Limb (tissue), 2 donors: ENCODE data around the gene ATP5F1A.
A peak's percentile ranks its signal among the peaks of the same experiment; 100 is the strongest.

Experiments used
- DNase-seq, 2 donors: peaks; one replicate each; pipeline ENCODE4 v3.0.0-alpha.2; 2016; ENCODE audit errors: extremely low spot score in 2 of 2

The ATP5F1A gene

DNA sequence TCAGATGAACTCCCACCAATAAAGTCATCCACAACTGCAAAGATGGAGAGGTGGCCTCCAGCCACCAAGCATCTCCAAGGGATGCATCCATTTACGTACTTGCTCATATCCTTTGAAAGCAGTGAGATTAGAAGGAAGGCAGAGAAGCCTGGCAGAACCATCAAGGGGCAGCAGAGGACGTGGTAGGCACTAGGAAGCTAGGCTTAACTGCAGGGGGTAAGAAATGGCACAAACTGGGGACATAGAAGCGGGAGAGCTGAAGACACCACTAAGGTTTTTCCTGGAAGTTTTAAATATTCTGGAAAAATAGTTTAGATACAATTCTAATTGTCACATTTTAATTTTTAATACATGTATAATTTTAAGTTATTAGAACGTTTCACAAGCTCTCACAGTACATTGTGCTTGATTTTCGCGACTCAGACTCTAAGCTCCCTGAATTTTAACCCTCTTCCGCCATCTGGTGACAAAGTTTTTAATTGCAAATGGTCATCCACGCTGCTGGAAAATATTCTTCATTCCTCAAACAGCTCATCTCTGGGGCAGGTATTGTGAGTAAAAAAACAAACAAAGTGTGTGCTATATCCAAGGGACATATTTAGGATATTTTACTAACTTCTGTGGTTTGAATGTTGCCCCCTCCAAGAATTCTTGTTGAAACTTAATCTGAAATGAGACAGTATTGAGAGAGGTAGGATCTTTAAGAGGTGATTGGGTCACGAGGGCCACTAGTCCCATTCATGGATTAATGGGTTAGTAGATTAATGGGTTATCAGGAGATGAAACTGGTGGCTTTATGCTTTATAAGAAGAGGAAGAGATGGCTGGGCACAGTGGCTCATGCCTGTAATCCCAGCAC lies 24.4 kb downstream of the ATP5F1A start:
- DNase-seq: peak; percentile 51 to 78

DNA sequence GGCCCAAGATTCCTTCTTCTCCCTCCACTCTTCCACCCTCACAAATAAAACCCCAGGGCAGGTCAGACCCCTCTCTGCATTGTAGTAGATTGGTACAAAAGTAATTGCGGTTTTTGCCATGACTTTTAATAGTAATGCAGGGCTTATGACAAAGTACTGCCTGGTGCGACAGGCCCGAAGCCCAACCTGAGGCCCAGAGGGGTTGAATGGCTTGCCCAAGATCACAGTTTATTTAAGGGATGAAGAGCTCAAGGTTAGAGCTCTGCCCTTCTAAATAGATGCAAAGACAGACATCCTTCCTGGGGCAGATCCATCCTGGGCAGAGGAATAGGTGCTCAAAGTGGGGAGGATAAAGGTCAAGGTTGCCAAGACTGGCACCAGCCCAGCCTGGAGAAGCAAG lies 25.1 kb downstream of the ATP5F1A start:
- no peak for DNase-seq

- no peak for DNase-seq
Measured at GRCh38 chr18:46072376-46072867, 25.7 kb downstream of the ATP5F1A start.

- DNase-seq: peak; percentile 51 to 82
Measured at GRCh38 chr18:46071653-46072375, 26.3 kb downstream of the ATP5F1A start, which contains the start of gene PSTPIP2. Gene PSTPIP2, minus strand, starts transcription at chr18:46072260. Its CDS starts 72 bp downstream, at chr18:46072188.

DNA sequence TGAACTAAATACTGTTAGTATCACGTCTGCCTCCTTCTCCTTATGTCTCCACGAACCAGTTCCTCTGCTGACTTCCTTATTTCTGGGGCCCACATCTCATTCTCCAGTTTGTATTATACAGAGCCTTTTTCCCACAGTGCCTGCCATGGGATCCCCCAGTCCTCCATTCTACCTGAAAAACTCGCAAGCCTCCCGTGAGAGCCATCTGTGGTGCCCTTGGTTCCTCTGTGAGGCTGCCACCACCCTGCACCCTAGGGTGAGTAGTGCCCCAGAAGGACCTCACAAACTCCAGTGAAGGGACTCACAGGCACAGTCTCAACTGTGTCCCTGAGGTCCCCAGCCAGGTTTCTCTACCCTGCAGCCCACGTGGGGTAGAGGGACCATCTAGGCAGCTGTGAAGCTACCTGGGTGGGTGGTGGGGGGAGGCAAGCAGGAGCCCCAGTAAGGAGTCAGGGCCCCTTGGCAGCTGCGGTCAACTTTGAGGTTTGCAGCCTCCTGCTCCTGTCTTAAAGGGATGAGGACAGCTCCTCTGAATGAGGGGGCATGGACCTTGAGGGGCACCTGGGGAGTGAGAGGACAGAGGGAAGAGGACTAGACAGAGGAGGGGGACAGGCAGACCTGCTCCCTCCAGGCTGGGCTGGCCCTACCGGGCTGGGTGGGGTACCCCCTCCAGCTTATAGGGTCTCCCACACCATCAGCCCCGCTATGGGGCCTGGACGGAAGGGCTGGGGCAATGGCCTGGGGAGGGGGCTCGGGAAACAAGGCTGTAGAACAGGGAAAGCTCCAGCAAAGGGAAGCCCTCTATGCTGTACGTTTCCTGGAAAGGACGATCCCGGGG lies 27.1 kb downstream of the ATP5F1A start:
- DNase-seq: no peak

DNA sequence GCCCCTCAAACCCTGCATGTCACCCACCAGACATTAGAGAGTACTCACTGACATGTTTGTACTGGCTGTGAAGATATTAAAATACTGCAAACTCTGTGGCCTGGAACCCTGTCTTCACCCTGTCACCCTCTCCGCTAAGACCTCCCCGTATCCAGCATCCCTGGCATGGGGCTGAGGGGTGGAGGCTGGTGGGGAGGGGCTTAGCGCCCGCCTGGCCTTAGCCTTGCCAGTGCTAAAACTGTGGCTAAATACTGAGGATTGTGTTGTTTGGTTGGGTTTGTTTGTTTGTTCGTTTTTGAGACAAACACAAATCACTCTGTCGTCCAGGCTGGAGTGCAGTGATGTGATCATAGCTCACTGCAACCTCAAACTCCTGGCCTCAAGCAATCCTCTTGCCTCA lies 27.9 kb downstream of the ATP5F1A start:
- no peak for DNase-seq

GRCh38 chr18:46069524-46069923 lies 28.6 kb downstream of the ATP5F1A start:
- DNase-seq: no peak

DNA sequence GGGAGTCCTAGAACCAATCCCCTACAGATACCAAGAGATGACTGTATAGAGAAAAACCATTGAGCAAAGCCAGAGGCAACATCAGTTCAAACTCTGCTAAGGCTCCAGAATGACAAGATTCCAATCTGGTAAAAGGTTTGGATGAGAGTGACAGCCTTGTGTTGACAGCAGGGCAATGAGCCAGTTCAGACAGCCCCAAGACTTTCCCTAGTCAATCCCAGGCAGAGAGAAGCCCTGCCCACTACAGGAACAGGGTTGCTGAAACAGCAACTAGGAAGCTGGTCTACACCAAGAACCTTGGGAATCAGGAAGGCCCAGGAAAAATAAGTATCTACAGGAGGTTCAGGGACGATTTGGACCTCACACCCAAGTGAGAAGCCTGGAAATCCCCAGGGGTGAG lies 29.3 kb downstream of the ATP5F1A start:
- DNase-seq: no peak

GRCh38 chr18:46067438-46068007 lies 30.6 kb downstream of the ATP5F1A start:
- DNase-seq: no peak

DNA sequence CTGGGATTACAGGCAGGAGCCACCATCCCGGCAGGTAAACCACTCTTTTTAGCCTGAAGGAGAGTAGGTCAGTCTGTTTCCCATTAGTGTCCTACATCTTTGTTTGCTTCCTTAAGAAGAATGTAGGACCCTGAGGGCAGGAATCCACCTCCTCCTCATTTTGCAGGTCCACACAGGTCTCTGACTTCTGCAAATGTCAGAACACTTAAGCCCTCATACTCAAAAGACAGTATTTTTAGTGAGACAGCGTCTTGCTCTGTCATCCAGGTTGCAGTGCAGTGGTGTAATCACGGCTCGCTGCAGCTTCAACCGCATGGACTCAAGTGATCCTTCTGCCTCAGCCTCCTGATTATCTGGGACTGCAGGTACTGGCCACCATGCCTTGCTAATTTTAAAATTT lies 35.3 kb downstream of the ATP5F1A start:
- DNase-seq: no peak

GRCh38 chr18:46061796-46062195 lies 36.3 kb downstream of the ATP5F1A start:
- DNase-seq: no peak

DNA sequence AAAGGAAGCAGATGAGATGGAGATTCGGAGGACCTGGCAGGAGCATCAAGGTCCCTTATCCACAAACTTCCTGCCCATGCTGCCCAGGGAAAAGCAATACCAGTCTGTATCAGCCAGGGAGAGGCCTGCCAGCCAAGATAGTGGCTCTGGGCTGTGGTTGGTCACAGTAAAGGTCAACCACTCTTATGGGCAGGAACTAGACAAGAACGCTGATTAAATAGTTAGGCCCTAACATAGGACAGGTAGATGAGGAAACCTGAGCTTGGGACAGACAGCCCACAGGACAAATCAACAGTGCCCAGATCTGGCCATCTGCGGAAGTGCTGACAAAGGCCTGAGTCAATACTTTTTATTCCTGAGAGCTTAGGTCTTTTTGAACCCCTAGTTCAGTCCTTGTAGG lies 36.7 kb downstream of the ATP5F1A start:
- no peak for DNase-seq

DNA sequence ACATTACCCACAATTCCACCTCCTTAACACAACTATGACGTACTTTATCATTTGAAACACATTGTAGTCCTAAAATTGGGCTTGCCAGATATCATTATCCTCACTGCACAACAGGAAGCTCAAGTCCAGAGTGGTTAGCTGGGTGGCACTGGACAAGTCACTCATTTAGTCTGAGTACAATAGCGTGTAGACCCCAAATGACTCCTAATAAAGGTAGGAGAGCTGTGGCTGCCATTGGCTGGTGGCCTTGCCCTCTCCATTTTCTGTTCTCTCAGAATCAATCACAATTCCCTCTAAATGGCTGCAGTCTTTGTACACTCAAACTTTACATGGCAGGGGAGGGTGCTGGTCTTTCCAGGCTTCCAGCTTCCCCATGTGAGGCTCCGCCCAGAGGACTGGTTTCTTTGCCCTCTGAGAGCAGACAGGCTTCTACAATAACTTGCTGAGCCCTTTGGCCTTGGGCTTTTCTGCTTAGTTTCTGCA lies 37.7 kb downstream of the ATP5F1A start:
- DNase-seq: no peak

DNA sequence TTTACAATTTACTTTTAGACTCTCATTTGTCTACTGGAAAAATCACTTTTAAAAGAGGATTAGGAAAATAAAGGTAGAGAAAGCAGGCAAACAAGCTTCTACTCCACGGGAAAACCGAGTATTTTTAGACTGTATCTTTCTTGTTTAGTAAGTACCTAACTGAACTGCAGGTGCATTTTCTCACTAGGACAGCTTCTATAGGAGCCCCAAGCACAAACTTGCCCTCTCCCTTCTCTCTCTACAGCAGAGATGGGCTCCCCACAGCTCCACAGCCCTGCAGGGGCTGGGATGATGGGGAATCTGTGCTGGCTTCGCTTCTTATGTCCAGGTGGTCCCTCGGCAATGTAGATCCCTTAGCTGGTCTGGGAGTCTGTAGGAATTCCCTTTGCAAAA lies 42.3 kb downstream of the ATP5F1A start:
- DNase-seq: no peak

DNA sequence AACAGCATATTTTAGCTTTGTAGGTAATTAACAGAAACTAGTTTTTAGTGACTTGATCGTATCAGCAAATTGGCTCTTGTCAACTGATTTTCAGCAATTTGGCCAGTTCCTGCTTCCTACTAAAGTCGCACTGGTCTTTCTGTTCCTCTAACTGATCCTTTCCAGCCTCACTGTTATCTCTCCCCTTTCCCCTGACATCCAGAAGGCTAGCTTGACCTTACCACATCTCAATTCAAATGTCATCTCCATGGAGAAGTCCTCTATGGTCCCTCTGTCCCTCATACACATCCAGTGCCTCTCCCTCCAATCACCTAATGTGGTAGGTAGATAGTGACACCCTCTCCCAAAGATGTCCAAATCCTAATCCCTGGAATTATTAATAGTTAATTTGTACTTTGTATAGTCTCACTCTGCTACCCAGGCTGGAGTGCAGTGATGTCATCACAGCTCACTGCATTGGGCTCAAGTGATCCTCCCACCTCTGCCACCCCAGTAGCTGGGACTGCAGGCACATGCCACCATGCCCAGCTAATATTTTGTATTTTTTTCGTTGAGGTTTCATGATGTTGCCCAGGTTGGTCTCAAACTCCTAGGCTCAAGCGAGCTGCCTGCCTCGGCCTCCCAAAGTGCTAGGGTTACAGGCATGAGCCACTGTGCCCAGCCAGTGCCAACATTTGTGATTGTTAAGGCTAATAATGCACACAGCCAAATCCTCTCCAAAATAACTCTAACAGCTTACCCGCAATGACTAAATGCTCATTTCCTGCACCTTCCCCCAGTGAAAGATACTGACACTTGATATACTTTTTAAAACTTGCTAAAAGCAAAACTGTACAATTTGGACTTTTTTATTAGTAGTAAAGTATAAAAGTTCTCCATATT lies 42.9 kb downstream of the ATP5F1A start:
- DNase-seq: no peak

DNA sequence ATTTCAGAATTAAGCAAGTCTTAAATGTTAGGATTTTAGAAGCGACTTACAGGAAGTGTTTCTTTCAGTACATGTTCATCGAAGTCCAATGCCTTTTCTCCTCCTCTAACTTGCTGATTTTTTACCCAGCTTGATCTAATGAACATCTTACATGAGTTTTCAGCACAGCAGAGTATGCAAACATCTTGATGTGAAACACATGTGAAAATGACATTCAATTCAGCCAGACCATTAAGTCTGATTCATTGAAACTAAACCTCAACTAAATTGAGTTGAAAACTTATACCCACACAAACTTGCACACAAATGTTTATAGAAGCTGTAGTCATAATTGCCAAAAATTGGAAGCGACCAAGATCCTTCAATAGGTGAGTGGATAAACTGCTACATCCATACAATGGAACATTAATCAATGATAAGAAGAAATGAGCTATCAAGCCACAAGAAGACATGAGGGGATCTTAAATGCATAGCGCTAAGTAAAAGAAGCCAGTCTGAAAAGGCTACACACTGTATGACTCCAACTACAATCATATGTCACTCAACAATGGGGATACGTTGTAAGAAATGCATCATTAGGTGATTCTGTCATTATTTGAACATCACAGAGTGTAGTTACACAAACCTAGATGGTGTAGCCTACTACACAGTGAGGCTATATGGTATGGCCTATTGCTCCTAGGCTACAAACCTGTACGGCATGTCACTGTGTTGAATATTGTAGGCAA lies 44.6 kb downstream of the ATP5F1A start:
- DNase-seq: no peak

DNA sequence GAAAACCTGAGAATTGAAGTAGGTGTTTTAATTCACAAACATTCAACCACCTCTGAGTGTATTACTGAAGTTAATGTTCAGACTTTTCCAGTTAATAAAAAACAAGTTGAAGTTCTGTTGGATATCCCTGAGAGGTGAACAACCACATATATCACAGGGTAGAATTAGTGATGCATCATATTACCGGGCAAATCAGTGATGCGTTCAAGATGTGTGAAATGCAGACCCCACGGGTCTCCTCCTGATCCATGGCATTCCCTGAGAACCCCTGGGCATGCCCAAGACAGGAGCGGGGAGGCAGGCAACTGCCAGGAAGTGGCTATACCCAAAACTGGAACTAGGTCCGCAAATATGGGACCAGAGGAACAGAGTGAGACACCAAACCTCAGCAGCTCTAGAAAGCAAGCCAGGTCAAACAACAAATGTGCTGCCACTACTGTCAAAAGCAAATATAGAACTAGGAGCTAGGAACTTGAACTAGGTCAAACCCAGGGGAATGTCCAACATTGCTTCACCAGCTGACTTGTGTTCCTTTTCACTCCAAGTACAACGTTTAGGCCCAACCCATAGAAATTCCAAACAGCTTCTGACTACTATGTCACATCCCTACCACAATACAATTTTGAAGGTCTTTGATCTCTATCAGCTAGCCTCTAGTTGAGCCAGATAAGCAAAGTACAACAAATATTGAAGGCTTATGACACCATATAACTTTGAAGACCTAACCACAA lies 46.2 kb downstream of the ATP5F1A start:
- no peak for DNase-seq

- no peak for DNase-seq
Measured at GRCh38 chr18:46050268-46050667, 47.8 kb downstream of the ATP5F1A start.

GRCh38 chr18:46048641-46049040 lies 49.5 kb downstream of the ATP5F1A start:
- no peak for DNase-seq
